Tibial artery (tissue), 4 donors: ENCODE measurements around the gene BUB1B.
A peak's percentile ranks its signal among the peaks of the same experiment; 100 is the strongest.

Experiments used
- DNase-seq, 2 donors: peaks; one replicate each; pipeline ENCODE4 v3.0.0-alpha.2; 2019
- H3K27ac ChIP-seq, 2 donors: fragments of 200-600 bp; sonication (generic) in 1 of 2; 1 replicate in 1 of 2; 2 replicates in 1 of 2; pipeline ENCODE4 v1.5.1; 2018 to 2019; ENCODE audit warnings: mild to moderate bottlenecking in 1 of 2
- H3K27me3 ChIP-seq, 2 donors: fragments of 200-600 bp; sonication (generic) in 1 of 2; one replicate each; pipeline versions ENCODE4 v1.5.1 to v1.6.0; 2016 to 2019
- H3K36me3 ChIP-seq, 3 donors: fragments of 200-600 bp; sonication (generic) in 2 of 3; one replicate each; pipeline ENCODE4 v1.5.1; 2016 to 2019; ENCODE audit warnings: mild to moderate bottlenecking in 2 of 3
- H3K4me1 ChIP-seq, 4 donors: fragments of 200-600 bp; sonication (generic) in 2 of 4; 1 replicate in 3 of 4; 2 replicates in 1 of 4; pipeline ENCODE4 v1.5.1; 2016 to 2019
- H3K4me3 ChIP-seq, 2 donors: fragments of 200-600 bp; sonication (generic) in 1 of 2; 1 replicate in 1 of 2; 2 replicates in 1 of 2; pipeline ENCODE4 v1.5.1; 2018 to 2019; ENCODE audit warnings: mild to moderate bottlenecking in 2 of 2
- H3K9me3 ChIP-seq, 3 donors: fragments of 200-600 bp; sonication (generic) in 1 of 3; one replicate each; pipeline ENCODE4 v1.5.1; 2016 to 2019
- intact Hi-C: fragments of 100-400 bp; cut with DNase I; formaldehyde crosslinking; loops from one replicate; pipeline ENCODE4 v1.15.0; 2023; ENCODE audit warnings: low total_unique reads
- TF ChIP-seq, protein P1 (sequence below), 2 experiments: fragments of 200-600 bp in 1 of 2; fragments of 450-650 bp in 1 of 2; IDR thresholded peaks; one replicate each; pipeline ENCODE4 v1.5.1; 2017 to 2019; ENCODE audit warnings: antibody characterized with exemption in 2 of 2, mild to moderate bottlenecking in 1 of 2, moderate library complexity in 1 of 2

Gene BUB1B

DNA sequence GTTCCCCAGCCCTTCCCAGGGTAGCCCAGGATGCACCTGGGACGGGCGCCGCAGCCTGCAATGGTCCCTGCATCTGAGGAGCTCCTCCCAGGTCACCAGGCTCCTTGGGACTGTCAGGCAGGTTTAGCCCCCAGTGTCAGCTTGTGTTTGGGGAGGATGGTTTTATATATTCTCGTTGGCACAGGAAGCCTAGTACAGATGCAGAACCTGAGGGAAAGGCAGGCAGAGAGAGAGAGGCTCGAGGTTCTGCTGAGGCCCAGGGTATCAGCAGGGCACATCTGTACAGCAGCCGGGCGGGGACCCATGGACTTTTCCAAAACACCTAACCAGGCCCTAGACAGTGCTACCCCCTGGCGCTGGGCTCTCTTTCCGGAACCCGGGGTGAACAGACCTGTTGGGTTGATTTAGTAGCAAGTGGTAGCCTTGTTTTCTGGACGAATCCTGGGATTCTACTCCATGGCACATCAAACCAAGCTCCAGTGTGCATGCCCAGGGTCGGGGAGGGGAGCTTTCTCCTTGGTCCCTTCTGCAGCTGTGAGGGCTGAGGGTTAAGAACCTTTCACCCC lies 86.6 kb downstream of the BUB1B start:
- Histone ChIP-seq H3K9me3 (no peaks in the 10 kb centered on the region), H3K4me1 (peaks cover 0 to 31% (median 2%) of the 10 kb centered on the region in 4 donors), H3K4me3 (no peak overlapping the region), H3K27ac (no peak overlapping the region), H3K36me3 (no peaks in the 10 kb centered on the region), H3K27me3 (no peaks in the 10 kb centered on the region)
- TF ChIP-seq, protein P1, sequence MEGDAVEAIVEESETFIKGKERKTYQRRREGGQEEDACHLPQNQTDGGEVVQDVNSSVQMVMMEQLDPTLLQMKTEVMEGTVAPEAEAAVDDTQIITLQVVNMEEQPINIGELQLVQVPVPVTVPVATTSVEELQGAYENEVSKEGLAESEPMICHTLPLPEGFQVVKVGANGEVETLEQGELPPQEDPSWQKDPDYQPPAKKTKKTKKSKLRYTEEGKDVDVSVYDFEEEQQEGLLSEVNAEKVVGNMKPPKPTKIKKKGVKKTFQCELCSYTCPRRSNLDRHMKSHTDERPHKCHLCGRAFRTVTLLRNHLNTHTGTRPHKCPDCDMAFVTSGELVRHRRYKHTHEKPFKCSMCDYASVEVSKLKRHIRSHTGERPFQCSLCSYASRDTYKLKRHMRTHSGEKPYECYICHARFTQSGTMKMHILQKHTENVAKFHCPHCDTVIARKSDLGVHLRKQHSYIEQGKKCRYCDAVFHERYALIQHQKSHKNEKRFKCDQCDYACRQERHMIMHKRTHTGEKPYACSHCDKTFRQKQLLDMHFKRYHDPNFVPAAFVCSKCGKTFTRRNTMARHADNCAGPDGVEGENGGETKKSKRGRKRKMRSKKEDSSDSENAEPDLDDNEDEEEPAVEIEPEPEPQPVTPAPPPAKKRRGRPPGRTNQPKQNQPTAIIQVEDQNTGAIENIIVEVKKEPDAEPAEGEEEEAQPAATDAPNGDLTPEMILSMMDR (IDR thresholded peaks at IDR 0.05): no peak
- intact Hi-C loops: no loop called here
- peak; percentile 3 to 41 for DNase-seq

DNA sequence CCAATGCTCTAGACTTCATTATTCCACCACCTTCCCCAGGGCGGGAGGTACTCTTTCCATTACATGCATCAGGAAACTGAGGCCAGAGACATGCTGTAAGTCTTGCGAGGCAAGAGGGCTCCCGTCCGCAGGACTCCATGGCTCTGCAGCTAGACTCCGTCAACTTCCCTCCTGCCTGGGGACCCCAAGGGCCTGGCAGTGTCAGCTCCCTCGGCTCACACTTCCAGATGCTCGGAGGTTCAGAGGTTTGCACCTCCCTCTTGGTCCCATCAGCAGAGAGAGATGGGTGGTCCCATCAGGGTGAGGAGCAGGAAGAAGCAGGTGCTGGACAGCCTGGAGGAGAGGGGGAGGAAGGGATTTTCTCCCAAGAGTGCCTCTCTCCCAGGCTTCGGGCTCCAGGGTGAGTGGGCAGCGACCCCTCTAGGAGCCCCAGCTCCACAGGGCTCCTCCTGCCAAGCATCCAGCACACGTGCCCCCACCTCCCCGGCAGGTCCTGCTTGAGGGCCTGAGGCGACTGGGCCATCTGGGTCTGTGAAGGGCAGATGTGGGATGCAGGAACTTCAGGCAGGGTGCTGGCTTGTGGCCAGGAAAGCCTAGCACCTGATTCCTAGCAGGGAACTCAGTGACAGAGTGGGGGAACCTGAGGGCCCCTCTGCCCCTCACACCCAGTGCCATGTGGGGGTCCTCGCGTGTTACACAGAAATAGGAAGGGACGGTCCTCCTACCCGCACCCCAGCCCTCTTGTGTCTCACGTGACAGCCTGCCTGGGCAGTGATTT lies 87.3 kb downstream of the BUB1B start:
- Histone ChIP-seq H3K9me3 (no peaks in the 10 kb centered on the region), H3K4me3 (no peak overlapping the region), H3K27me3 (no peaks in the 10 kb centered on the region), H3K27ac (no peak overlapping the region), H3K4me1 (peaks cover 0 to 39% (median 8%) of the 10 kb centered on the region in 4 donors), H3K36me3 (no peaks in the 10 kb centered on the region)
- TF ChIP-seq, protein P1 (IDR thresholded peaks at IDR 0.05): no peak
- DNase-seq: peak; percentile 18 to 56
- intact Hi-C loops: no loop called here

DNA sequence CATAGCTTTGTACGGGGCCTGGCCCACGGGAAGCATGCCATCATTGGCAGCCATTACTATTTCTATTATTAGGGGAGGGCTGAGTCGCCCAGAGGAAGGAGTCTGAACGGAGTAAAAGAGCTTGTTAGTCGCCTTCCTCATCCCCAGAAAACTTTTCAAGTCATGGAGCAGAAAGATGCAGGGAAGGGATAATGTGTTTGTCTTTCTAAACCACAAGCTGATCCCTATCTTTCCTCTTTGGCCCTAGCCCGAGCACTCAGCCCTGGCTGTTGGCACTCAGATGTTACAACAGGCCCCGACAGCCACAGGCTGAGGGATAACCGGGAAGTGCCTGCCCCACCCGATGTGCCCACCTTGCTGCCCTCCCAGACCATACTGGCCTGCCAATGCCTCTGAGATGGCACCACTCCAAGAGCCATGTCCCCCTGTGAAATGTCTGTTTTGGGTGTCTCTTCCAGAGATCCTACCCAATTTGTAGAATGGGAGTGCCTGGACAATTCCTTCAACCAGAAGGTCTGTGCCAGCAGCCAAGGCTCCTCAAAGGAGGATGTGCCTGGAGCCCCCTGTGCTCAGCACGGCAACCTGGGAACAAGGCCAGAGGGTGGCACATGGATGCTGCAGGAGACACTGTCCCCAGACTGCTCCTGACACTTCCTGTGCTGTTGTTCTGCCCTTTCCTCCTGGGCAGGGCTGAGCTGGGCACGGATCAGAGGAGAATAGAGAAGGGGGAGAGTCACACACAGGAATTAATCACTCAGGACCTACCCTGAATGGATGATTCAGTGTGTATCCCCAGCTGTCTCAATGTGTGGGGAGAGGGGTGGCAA lies 88.8 kb downstream of the BUB1B start:
- TF ChIP-seq, protein P1 (IDR thresholded peaks at IDR 0.05): no peak
- intact Hi-C loops: no loop called here
- Histone ChIP-seq H3K27ac (no peak overlapping the region), H3K4me1 (peaks cover 0 to 45% (median 15%) of the 10 kb centered on the region in 4 donors), H3K36me3 (no peaks in the 10 kb centered on the region), H3K4me3 (no peak overlapping the region), H3K9me3 (no peaks in the 10 kb centered on the region), H3K27me3 (no peaks in the 10 kb centered on the region)
- peak in 1 of 2 donors; percentile 35 for DNase-seq

DNA sequence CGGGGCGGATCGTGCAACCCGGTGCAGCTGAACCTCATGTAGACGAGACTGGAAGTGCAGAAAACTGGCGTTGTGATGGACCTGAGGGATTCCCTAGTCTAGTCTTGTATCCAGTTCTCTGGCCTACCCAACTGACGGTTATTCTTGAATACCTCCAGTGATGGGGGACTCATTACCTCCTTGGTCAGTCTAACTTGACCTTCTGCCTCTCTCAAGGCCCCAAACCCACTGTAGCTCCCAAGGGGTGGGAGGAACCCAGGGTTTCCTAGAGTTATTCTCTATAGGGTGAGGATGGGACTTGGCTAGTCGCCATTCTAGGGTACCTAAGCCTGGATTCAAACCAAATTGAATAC lies 89.4 kb downstream of the BUB1B start:
- H3K9me3 ChIP-seq: no peaks in the 10 kb centered on the region
- DNase-seq: no peak
- intact Hi-C loops: no loop called here
- no peaks in the 10 kb centered on the region for H3K27me3 ChIP-seq
- peaks cover 0 to 40% (median 15%) of the 10 kb centered on the region in 4 donors for H3K4me1 ChIP-seq
- no peak overlapping the region for H3K4me3 ChIP-seq
- no peaks in the 10 kb centered on the region for H3K36me3 ChIP-seq
- TF ChIP-seq, protein P1 (IDR thresholded peaks at IDR 0.05): no peak
- H3K27ac ChIP-seq: no peak overlapping the region

DNA sequence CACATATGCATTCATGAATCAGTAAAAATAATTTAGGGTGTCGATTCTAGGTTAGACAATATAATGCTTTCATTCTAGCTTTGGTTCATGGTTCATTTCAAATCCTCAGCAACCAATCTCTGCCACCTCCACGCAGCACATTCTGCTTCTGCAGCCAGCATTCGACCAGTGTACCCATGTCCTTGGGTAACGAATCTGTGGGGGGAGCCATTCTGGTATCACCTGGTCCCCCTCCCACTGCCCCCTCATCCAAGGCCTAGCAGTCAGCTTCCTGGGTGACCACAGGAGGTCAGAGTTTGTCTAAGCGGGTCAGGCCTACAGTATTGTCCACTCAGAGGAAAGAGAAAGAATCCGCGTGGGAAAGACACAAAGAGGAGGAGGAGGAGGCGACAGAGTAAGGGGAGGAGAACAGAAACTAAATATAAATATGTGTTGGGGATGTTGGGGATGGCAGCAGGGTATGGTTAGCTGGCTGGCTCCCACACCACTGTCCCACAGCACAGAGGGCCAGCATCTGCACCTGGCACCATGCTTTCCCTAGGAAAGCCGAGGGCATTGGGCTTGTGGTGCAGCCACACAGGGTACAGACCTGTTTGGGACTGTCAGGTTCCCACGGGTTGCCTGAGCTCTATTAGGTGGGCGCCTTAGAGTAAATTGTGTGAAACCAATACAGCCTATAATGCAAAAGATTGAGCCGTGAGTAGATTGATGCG lies 90.1 kb downstream of the BUB1B start:
- TF ChIP-seq, protein P1 (IDR thresholded peaks at IDR 0.05): no peak
- Histone ChIP-seq H3K4me3 (no peak overlapping the region), H3K27me3 (no peaks in the 10 kb centered on the region), H3K4me1 (peaks cover 0 to 38% (median 15%) of the 10 kb centered on the region in 4 donors), H3K27ac (no peak overlapping the region), H3K9me3 (no peaks in the 10 kb centered on the region), H3K36me3 (no peaks in the 10 kb centered on the region)
- DNase-seq: no peak
- intact Hi-C loops: no loop called here
